NCI-H2171 treated with DMSO at 0.1 percent for 48 hours (cell line): ENCODE results near the gene E2F2.
A peak's percentile ranks its signal among the peaks of the same experiment; 100 is the strongest.

Experiments
- DNase-seq: peaks from one replicate; lab custom pipeline; 2025; lab: John Stamatoyannopoulos, UW

Gene E2F2

GRCh38 chr1:23483321-23484252, 47.4 kb downstream of the E2F2 start, which contains the start of gene ASAP3:
TSS of gene ASAP3 (minus strand) at chr1:23484179. CDS start at chr1:23484133, 46 bp downstream.
- peak; percentile 58 for DNase-seq

DNA sequence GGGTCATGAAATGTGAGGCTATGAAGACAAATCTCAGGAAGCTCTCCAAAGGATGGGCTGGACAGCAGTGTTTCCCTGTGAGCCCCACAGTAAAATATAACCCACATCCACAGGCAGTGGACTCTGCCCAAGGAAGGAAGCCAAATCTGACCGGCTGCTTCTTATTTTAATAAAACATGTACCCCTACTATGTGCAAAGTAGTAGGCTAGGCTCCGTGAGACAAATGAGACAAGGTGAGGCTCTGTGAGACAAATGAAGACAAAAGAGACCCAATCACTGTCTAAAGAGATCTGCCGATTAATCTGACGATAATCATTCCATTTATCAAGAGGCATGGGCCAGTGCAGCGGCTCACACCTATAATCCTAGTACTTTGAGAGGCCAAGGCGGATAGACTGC, 49.1 kb downstream of the E2F2 start:
- no peak for DNase-seq

DNA sequence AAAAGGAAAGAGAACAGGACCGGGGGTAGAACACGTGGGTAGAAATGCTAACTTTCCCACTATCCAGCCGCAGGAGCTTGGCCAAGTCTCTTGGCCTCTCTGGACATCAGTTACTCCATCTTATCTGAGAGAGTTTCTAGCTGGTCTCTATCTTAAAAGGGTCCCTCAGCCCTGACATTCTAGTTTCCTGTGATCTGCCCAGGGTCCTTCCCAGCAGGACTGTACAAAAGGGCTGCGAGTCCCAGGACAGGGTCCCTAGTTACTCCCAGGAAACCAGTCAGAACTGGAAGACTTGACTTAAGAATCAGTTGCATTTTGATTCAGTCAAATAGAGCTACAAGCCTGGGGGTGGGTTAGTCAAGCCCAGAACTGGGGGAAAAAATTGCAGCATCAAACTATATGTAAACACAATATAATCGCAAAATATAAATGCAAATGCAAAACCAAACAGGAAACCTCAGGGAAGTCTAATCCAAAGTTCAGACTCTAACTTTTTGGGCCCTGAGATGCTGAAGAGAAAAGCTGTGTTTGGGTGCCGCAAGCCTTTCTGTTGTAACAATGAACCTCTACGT, 49.9 kb downstream of the E2F2 start:
- no peak for DNase-seq

- no peak for DNase-seq
Measured at GRCh38 chr1:23480187-23481025, 50.6 kb downstream of the E2F2 start.

GRCh38 chr1:23479666-23479941, 51.4 kb downstream of the E2F2 start:
- no peak for DNase-seq

- DNase-seq, result no peak
Measured at GRCh38 chr1:23478896-23479665, 52.0 kb downstream of the E2F2 start.

GRCh38 chr1:23477359-23478144, 53.5 kb downstream of the E2F2 start:
- no peak for DNase-seq

DNA sequence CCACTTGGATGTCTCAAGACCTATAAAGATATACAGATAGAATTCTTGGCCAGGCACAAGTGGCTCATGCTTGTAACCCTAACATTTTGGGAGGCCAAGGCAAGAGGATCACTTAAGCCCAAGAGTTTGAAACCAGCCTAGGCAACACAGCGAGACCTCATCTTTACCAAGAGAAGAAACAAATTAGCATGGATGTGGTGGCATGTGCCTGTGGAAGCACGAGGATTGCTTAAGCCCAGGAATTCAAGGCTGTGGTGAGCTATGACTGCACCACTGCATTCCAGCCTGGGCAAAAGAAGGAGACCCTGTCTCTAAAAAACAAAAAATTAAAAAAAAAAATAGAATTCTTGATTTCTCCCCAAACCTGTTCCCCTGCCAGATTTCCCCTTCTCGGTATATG, 55.4 kb downstream of the E2F2 start:
- no peak for DNase-seq

- DNase-seq, result no peak
Measured at GRCh38 chr1:23475134-23475628, 55.9 kb downstream of the E2F2 start.

DNA sequence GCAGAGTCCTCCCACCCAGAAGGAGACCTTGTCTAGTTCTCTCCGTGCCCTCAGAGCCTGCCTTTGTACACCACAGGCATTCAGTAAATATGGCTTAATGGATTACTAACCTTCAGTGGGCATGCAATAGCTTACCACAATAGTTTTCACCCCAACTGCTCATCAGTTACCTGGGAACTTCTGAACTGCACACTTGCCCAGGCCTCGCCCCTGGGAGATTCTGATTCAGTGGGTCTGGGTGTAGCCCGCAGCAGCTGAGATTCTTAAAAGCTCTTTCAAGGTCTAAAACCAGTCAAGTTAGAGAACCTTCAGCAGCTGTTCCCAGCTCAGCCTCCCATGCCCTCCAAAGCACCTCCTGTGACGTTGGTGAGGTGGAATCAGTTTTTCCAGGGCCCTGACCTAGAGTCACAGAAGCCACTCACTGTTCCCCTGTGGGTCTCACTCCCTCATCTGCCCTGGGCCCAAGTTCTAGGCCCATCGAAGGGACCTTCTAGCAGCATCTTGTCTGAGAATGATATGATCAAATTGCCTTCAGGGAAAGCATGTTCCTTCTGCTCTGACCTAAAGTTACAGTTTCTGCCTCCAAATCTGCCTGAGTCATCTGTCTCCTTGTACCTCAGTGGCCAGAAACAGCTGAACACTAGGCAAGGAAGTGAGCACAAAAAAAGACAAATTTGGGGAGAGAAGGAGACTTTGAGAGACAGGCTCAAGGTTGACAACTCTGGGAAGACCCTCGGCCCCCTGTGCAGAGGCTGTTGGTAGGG, 57.8 kb downstream of the E2F2 start:
- no peak for DNase-seq

DNA sequence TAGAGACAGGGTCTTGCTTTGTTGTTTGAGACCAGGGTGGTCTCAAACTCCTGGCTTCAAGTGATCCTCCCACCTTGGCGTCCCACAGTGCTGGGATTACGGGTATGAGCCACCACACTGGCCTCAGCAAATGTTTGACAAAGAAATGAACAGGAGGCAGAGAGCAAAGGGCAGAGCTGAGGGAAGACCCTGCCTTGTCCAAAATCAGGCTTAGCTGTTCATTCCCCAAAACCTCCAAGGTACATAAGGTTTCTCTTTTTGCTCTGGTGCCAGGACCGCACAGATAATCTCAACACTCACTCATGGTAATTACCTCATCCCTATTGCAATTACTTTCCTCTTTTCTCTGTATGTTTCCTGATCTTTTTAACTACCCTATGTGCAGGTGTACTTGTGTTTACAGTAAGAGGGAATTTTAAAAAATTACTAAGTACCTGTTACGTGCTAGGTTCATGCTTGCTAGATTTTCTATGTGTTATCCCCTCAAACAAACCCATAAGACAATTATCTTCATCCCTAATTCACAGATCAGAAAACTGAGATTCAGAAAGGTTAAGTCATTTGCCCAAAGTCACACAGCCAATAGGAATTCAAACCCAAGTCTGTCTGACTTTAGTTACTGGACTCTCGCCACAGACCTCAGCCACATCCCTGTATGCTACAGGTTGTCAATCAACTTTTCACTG, 58.5 kb downstream of the E2F2 start:
- DNase-seq, result no peak

DNA sequence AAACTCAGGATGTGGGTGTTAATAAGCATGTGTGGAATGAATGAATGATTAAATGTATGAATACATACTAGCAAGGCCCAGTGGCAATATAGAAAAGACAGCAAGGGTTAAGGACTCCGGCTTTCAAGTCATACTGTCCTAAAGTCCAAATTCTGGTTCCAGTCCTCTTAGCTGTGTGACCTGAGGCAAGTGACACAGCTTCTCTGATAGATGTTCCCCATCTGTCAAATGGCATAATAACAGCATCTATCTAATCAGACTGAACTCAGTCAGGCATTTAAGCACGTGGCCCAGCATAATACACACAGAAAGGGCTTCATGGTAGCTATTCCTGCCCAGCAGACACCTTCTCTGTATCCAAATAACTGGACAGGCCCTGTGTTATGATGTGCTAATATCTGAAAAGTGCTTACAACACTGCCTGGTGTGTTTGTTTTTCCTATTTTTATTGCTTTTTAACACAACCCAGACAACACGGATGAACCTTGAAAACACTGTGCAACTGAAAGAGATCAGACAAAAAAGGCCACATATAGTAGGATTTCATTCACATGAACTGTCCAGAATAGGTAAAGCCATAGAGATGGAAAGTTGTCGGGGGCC, 59.5 kb downstream of the E2F2 start:
- no peak for DNase-seq

DNA sequence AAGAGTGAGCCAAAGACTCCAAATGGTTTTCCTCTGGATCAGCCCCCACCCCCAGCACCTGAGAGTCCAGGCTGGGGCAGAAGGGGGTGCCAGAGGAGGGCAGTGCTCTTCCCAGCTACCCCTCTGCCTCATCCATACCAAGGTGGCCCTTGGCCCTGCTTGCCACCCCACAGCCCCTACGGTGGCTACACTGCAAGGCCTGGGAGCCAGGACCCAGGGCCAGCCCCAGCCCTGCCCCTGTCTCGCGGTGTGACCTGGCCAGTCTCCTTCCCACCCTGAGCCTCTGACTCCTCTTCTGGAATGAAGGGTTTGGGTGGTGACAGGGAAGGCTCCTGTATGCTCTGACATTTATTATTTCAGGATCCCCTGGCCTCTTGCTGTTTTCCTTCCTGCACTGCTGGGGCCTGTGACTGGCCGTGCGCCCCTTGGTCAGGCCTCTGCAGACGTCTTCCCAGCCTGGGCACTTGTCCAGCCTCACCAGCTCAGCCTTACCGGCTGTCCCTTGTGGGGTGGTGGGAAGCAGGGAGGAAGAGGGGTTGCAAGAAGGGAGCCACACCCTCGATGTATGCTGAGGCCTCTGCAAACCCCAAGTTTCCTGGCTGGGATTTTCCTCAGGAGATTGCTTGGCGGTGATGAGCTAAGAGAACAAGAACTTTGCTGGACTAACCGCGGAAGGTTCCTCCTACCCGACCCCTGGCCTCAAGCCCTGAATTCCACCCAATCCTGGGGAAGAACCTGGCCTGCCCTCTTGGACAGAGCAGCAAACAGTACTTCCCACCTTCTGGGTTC, 60.6 kb downstream of the E2F2 start:
- no peak for DNase-seq

DNA sequence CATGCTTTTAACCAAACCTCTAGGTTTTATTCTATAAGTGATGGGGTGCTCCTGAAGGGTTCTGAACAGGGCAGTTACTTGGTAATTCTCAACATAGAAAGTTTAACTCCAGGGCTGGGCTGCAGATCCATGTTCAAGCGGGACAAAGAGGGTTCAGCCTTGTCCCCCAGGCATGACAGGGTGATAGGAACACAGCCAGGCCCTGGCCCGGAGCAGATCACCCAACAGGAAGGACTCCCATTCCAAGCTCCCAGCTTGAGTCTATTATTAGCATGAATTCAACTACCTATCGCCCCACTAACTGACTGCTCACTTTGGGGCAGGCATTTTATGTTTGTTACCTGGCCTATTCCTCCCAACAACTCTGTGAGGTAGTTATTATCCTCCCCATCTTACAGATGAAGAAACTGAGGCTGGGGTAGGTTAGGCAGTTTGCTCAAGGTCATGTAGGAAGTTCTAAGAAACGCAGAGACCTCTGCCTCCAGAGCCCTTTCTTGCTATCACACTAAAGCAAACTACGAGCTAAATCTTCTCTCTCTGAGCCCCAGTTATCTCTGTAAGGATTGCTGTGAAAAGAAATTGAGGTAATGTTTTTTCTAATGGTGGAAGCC, 61.6 kb downstream of the E2F2 start:
- DNase-seq, result no peak

DNA sequence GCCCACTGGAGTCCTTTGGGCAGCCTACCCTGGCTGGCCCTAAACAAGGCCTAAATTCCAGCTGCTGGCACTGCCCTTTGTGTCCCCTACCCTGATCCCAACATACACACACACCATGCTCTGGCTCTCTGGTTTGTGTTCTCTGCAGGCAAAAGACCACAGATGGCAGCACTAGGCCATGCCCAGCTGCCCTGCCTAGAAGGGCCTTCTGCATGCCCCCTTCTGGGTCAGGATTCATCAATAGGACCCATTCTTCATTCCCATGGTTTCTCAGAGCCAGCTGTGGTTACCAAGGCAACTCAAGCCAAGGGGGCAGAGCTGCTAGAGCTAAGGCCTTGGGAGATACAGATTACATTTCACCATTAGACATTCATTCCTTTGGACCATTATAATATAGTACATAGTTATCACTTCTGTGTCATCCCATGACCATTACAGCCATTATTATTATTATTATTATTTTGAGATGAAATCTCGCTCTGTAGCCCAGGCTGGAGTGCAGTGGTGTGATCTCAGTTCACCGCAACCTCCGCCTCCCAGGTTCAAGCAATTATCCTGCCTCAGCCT, 64.5 kb downstream of the E2F2 start:
- no peak for DNase-seq

GRCh38 chr1:23463286-23463685, 67.7 kb downstream of the E2F2 start:
- no peak for DNase-seq

DNA sequence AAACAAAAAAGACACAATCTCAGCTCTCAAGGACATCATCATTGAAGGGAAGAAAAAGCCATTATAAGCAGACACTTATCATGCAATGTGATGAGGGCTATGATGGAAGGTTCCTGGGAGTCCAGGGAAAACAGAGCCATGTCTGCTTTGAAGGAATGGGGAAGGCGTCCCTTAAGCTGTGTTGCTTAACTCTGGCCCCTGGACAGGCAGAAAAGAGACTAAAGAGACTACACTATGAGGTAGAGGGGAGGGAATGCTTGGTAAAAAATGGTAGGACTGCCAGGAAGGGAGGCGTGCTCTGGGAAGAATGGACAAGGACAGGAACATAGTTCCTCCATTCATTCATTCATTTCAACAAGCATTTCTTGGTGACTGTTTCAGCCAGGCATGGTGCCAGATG, 68.3 kb downstream of the E2F2 start:
- no peak for DNase-seq

GRCh38 chr1:23461050-23461449, 70.0 kb downstream of the E2F2 start:
- DNase-seq, result no peak
